RKO (cell line): ENCODE results near the gene PFKL.
"Not testable (repeated sequence)": the region's sequence is repeated elsewhere in the genome, so short reads cannot be mapped to it uniquely, and the experiment has no call there.

Experiments used
- DNase-seq: peaks from one replicate; pipeline ENCODE4 v3.0.0-alpha.2; 2016; ENCODE audit warnings: low spot score

The PFKL gene

GRCh38 chr21:44347911-44348451 lies 48.1 kb downstream of the PFKL start:
- DNase-seq = no peak

DNA sequence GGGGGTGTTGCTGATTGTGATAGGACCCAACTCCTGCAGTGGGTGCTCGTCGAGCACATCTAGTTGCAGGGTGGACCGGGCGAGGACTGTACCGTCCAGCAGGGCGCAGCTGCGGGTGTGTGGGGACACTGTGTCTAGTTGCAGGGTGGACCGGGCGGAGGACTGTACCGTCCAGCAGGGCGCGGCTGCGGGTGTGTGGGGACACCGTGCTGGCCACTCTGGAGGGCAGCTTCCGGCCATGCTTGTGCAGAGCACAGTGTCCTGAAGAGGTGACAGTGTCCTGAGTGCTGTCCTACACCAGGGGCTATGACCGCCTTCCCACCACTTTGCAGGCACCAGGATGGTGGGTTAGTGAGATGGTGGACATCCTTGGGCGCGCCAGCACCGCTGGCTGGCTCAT lies 49.0 kb downstream of the PFKL start:
- DNase-seq = no peak

DNA sequence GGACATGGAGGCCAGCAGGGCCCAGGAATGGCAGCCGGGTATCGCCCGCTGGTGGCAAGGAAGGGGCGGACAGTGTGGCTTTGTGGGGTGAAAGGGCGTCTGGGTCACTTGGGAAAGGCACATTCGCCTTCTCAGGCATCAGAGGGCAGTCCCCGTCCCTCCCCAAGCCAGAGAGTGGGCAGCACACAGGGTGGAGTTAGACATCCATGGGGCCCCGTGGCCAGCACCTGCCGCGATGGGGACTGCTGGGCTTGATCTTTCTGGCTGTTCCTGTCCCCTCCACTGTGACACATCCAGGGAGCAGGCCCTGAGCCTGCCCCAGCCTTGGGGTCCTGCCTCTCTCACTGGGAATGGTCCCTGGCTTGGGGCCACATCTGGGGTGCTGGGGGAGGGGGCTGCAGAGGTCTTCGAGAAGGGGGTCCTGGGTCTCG lies 49.6 kb downstream of the PFKL start:
- no peak for DNase-seq

DNA sequence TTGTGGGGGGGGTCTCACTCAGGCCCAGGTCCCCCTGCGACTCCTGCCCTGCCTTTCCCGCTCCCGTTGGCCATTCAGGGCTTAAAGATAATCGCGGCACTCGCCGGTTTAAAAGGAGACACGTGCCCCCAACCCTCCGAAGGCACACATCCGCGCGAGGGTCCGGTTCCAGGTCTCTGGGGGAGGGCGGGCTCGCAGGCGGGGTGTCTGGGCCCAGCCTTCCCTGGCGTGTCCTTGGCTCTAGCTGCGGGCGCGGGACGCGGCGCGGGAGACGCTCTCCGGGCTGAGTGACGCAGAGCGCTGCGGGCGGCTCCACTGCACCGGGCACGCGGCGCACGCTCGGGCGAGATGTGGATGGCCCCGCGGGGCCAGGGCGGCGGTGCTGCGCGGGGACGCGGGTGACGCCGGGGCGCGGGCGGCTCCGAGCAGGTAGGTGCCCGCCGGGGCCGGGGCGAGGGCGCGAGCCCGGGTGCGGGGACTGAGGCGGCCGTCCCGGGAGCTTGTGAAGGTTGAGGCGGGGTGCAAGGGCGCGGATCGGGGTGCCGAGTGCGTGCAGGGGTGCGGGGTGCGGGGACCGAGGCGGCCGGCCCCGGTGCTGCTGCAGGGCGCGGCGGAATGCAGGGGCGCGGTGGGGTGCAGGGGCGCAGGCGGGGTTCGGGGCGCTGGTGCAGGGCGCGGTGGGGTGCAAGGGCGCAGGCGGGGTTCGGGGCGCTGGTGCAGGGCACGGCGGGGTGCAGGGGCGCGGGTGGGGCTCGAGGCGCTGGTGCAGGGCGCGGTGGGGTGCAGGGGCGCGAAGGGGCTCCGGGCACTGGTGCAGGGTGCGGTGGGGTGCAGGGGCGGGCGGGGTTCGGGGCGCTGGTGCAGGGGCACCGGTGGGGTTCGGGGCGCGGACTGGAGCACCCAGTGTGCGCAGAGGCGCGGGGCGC lies 50.3 kb downstream of the PFKL start:
- DNase-seq = no peak

GRCh38 chr21:44350773-44351481 lies 51.1 kb downstream of the PFKL start:
- no peak for DNase-seq

GRCh38 chr21:44351535-44352252 lies 51.8 kb downstream of the PFKL start:
- no peak for DNase-seq

DNA sequence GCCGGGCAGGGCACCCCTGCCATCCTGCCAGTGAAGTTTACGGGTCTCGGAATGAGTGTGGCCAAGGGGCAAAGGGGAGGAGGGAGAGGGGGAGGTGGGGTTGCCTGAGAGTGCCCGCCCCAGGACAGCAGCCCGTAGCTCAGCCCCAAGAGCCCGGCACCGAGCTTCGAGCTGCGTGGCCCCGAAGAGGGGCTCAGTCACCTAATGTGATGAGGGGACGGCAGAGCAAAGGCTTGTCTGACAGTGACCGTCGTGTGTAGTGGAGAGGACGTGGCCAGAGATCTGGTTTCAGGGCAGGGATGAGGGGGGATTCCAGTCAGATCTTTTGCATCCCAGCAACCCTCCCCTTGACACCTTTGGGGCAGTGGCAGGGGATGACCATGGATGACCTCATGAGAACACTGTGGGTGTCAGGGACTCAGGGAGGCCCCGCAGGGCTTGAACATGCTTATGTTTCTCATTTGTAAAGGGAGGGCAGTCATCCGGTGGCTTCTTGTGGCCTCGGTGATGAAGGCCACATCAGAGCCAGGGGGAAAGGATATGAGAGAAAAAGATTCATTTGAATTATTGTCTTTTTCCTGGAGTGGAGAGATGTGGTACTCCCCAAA lies 52.5 kb downstream of the PFKL start:
- DNase-seq = no peak

DNA sequence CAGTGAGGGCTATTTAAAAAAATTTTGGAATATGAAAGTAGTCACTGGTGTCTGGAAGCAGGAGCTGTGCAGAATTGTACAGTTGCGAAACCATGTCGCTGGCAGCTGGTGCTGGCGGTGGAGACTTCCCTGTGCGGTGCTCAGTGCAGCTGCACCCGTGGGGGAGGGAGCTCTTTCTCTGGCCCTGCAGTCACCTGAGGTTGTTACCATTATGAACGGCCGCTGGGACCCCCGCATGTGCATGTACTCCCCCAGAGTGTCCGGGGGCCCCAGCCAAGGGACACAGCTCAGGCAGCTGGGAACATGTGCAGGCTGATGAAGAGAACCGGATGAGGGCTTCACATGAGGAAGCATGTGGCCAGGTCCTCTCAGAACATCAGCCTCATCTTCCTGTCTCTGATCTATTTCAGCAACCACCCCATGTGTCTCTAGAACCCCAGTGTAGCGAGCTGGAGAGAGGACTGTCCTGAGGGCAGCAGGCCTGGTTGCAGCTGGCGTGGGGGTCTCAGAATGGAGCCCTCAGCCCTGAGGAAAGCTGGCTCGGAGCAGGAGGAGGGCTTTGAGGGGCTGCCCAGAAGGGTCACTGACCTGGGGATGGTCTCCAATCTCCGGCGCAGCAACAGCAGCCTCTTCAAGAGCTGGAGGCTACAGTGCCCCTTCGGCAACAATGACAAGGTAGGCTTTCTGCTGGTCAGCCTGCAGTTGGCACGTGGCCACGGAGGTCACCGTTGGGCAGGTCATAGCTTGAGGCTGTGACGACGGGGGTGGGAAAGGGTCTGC lies 53.5 kb downstream of the PFKL start, which contains the start of gene TRPM2:
Gene TRPM2, plus strand, starts transcription at position 431 of the 780 bp plus-strand sequence. Its CDS starts 80 bp downstream, at position 511.
- no peak for DNase-seq

DNA sequence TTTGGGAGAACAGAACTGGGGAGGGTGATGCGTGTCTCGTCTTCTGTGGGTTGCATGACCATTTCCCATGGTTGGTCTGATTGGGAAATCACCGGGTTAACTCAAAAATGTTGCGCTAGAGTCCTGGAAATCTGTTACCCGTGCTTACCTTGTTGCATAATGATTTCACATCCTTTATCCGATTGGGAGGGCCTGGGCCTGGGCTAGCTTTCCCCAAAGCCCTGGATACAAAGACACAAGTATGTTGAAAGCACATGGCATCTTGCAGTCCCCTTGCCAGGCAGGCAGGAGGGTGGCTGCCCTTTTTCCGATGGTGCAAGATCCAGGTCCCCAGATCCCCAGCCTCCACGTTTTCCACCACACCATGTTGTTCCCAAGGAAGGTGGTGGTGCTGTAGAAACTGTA lies 54.1 kb downstream of the PFKL start:
- DNase-seq = no peak

DNA sequence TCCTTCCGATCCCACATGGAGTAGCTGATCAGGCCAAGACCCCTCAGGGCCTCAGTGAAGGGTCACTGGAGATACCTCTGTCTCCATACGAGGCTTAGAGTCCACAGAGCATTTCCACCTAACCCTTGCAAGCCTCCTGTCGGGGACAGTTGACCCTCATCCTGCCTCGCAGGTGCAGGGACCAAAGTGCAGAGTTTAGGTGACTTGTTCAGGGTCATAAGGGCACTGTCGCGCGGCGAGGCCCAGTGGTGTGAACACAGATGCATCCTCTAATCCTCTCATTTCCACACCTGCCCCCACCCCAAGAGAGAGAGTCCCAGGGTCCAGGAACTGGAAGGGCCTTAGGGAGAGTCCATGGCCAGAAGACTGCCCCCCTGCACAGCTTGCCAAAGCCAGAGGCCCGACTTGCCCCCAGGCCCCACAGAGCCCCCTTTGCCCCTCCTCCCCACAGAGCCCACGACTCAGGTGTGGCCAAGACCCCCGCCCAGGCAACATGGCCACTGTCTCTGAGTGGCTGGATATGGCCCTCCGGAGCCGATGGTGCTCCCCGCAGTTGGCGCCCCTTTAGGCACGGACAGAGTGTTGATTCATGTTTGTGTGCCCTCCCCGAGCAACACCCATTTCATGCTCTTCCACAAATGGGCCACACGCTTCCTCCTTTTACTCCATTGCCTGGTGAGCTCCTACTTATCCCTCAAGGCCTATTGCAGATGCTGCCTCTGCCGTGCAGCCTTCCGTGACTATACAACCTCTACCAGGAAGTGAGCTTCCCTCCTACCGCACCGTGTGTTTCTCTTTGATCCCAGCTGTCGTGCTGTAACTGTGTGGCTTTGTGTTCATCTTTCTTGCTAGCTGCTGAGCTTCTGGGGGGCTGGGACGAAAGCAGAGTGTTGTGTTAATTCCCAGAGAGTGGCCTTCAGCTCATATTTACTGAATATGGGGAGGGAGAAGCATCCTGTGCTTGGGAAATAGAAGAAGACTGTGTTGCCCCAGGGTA lies 55.2 kb downstream of the PFKL start:
- no peak for DNase-seq

- no peak for DNase-seq
These were observed 56.3 kb downstream of the PFKL start for GRCh38 chr21:44356160-44356559.

DNA sequence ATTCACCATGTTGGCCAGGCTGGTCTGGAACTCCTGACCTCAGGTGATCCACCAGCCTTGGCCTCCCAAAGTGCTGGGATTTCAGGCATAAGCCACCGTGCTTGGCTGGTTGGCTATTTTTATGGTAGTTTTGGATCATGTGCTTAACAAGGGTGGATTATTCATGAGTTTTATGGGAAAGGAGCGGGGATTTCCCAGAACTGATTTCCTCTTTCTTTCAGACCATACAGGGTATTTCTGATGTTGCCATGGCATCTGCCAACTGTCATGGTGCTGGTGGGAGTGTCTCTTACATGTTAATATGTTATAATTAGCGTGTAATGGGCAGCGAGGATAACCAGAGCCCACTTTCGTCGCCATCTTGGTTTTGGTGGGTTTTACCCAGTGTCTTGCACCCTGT lies 56.8 kb downstream of the PFKL start:
- DNase-seq = no peak

GRCh38 chr21:44357064-44357837 lies 57.4 kb downstream of the PFKL start:
- DNase-seq = no peak

DNA sequence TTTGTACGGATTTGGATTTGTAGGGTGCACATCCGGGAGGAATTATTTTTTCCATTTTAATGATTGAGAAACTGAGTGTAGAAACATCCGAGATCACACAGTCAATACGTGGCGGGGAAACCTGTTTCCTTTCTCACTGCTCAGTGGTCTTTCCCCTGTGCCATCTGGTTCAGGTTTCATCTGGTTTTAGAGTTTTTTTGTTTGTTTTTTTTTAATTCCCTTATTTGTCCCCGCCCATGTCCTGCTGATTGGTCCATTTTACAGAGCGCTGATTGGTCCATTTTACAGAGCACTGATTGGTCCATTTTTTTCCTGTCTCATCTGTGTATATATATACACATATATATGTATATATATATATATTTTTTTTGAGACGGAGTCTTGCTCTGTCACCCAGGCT lies 59.5 kb downstream of the PFKL start:
- no peak for DNase-seq

GRCh38 chr21:44360159-44360558 lies 60.3 kb downstream of the PFKL start:
- DNase-seq = no peak

DNA sequence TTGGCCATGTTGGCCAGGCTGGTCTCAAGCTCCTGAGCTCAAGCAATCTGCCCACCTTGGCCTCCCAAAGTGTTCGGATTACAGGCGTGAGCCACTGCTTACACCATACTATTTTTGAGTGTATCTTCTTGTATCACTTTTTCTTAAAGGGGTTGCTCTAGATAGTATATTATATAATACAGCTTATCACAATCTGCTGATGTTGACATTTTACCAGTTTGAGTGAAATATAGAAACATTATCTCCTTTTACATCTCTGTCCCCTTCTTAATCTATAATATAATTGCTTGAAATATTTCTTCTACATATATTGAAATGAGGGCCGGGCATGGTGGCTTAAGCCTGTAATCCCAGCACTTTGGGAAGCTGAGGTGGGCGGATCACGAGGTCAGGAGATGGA lies 62.0 kb downstream of the PFKL start:
- not testable (repeated sequence) for DNase-seq

DNA sequence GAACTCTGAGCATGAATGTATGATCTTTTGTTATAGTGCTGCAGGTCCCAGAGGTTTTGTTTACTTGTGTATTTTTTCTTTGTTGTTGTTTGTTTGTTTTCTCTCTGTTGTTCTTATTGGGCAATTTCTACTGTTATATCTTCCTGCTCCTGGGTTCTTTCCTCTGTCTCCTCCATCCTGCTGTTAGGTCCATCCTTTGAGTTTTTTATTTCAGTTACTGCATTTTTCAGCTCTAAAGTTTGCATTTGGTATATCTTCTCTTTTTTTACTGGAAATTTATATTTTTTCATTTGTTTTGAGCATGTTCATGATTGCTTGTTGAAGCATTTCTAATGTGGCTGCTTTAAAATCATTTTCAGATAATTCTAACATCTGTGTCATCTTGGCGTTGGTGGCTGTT lies 63.4 kb downstream of the PFKL start:
- no peak for DNase-seq

- no peak for DNase-seq
These were observed 64.5 kb downstream of the PFKL start for GRCh38 chr21:44364151-44365053.
